ENCODE data around the gene NDUFB5. TPM values are rescaled to one million over a fixed set of nuclear protein-coding genes. Genes with fewer than 3 reads are reported as not detected.

The NDUFB5 gene
- total and polyA plus RNA-seq, 9 donors, result 66.6 to 185 (median 71.8) TPM

- Histone ChIP-seq H3K4me3 (no peak overlapping the region), H3K4me1 (ENCODE audit: insufficient read depth) (peaks cover 19% of the 10 kb centered on the region), H3K27ac (no peak overlapping the region), H3K27me3 (no peaks in the 10 kb centered on the region), H3K36me3 (no peaks in the 10 kb centered on the region), H3K9me3 (no peaks in the 10 kb centered on the region)
- DNase-seq, result no peak
- WGBS, 3 donors, result 85 to 93% (median 93%) methylated on average over 1 of the region's 1 CpG
- intact Hi-C loops (cut with DNase I), result no loop called here
- no peak for TF ChIP-seq CTCF (IDR thresholded peaks at IDR 0.05)
- TF ChIP-seq POLR2A (IDR thresholded peaks at IDR 0.05), result no peak
- TF ChIP-seq EP300 (IDR thresholded peaks at IDR 0.05), result no peak
Observed at GRCh38 chr3:179671309-179671708, 66.7 kb downstream of the NDUFB5 start.

GRCh38 chr3:179671747-179672242 is 67.2 kb downstream of the NDUFB5 start:
- Histone ChIP-seq H3K4me1 (ENCODE audit: insufficient read depth) (peaks cover 15% of the 10 kb centered on the region), H3K27ac (no peak overlapping the region), H3K9me3 (no peaks in the 10 kb centered on the region), H3K36me3 (no peaks in the 10 kb centered on the region), H3K4me3 (no peak overlapping the region), H3K27me3 (no peaks in the 10 kb centered on the region)
- 78 to 79% (median 78%) methylated on average over 15 of the region's 15 CpGs for WGBS, 3 donors
- intact Hi-C loops (cut with DNase I), result no loop called here
- no peak for DNase-seq
- no peak for TF ChIP-seq CTCF (IDR thresholded peaks at IDR 0.05)
- TF ChIP-seq POLR2A (IDR thresholded peaks at IDR 0.05), result no peak
- no peak for TF ChIP-seq EP300 (IDR thresholded peaks at IDR 0.05)

- Histone ChIP-seq H3K27me3 (no peaks in the 10 kb centered on the region), H3K4me1 (ENCODE audit: insufficient read depth) (peaks cover 15% of the 10 kb centered on the region), H3K27ac (no peak overlapping the region), H3K9me3 (no peaks in the 10 kb centered on the region), H3K4me3 (no peak overlapping the region), H3K36me3 (no peaks in the 10 kb centered on the region)
- 53 to 72% (median 54%) methylated on average over 4 of the region's 4 CpGs for WGBS, 3 donors
- intact Hi-C loops (cut with DNase I), result no loop called here
- no peak for DNase-seq
- TF ChIP-seq EP300 (IDR thresholded peaks at IDR 0.05) (no peak), POLR2A (IDR thresholded peaks at IDR 0.05) (no peak), CTCF (IDR thresholded peaks at IDR 0.05) (no peak)
Observed at GRCh38 chr3:179672918-179673317, 68.3 kb downstream of the NDUFB5 start.

- intact Hi-C loops (cut with DNase I), result no loop called here
- TF ChIP-seq CTCF (IDR thresholded peaks at IDR 0.05), result no peak
- no peak for TF ChIP-seq POLR2A (IDR thresholded peaks at IDR 0.05)
- no peak for TF ChIP-seq EP300 (IDR thresholded peaks at IDR 0.05)
- H3K9me3 ChIP-seq, result no peaks in the 10 kb centered on the region
- no peak overlapping the region for H3K27ac ChIP-seq
- no peak overlapping the region for H3K4me3 ChIP-seq
- H3K4me1 ChIP-seq (ENCODE audit: insufficient read depth), result peaks cover 13% of the 10 kb centered on the region
- H3K27me3 ChIP-seq, result no peaks in the 10 kb centered on the region
- 70 to 90% (median 75%) methylated on average over 8 of the region's 8 CpGs for WGBS, 3 donors
- H3K36me3 ChIP-seq, result no peaks in the 10 kb centered on the region
- no peak for DNase-seq
Observed at GRCh38 chr3:179673523-179673922, 68.9 kb downstream of the NDUFB5 start.

All from ovary (tissue), 9 donors.